Activated CD8-positive, alpha-beta memory T cell treated with anti-CD3 and anti-CD28 coated beads, Interleukin-2, amount 10 ng/mL, durations not matched to agents 7 days and 5 days (primary cell): ENCODE data around the gene WIZ. TPM values are rescaled to one million over a fixed set of nuclear protein-coding genes. Genes with fewer than 3 reads are reported as not detected.
"Not testable (repeated sequence)": the region's sequence is repeated elsewhere in the genome, so short reads cannot be mapped to it uniquely, and the experiment has no call there.

Experiments used
- ATAC-seq: fragments of 150-1000 bp; cut with Tn5 transposase; one replicate; pipeline ENCODE4 v1.10.0; 2021; ENCODE audit warnings: moderate library complexity
- CTCF ChIA-PET: fragments of 350-600 bp; sonication (Branson Sonifier 250); formaldehyde crosslinking; loops from one replicate; lab custom pipeline; 2021; ENCODE audit warnings: antibody characterized with exemption; lab: Charles Lee
- DNase-seq: peaks from one replicate; pipeline ENCODE4 v3.0.0-alpha.2; 2020
- H3K27ac Mint-ChIP-seq: one replicate; pipeline ENCODE4 v1.8.0; 2021; ENCODE audit warnings: mild to moderate bottlenecking, mixed read lengths
- H3K27me3 Mint-ChIP-seq: one replicate; pipeline ENCODE4 v1.8.0; 2021; ENCODE audit warnings: mixed read lengths
- H3K36me3 Mint-ChIP-seq: one replicate; pipeline ENCODE4 v1.8.0; 2021; ENCODE audit warnings: mild to moderate bottlenecking, mixed read lengths
- H3K4me1 Mint-ChIP-seq: one replicate; pipeline ENCODE4 v1.8.0; 2021; ENCODE audit warnings: mixed read lengths
- H3K4me3 Mint-ChIP-seq: one replicate; pipeline ENCODE4 v1.8.0; 2021; ENCODE audit warnings: mild to moderate bottlenecking, moderate library complexity, mixed read lengths
- H3K9me3 Mint-ChIP-seq: one replicate; pipeline ENCODE4 v1.8.0; 2022; ENCODE audit warnings: low read depth, mixed read lengths
- total RNA-seq, 2 experiments: library from RNA; stranded (reverse); gene quantifications; one replicate each; pipeline ENCODE4 v1.2.3, GENCODE V29; 2021

The WIZ gene
- total RNA-seq, 2 experiments from 2014 or later: 29.9 to 30.8 TPM

DNA sequence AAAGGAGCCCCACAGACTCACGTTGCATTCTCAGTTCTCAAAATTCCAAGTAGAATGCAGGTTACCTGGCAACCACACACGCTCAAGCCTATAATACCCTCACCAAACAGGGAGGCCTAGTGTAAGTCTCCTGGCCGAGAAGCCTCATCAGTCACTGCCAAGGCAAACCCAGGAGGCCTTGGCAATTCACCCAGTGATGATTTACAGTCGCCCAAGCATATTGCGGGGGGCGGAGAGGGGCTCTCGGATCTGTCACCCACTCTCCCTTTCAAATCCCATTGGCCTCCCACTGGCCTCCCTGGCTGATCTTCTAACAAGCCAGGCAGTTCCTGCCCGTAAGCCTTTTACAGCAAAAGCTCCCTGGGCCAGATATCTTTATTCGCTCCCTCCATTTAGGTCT lies 32.1 kb downstream of the WIZ start:
- Mint-ChIP-seq H3K27ac (peak overlapping the region; percentile 94), H3K36me3 (peaks cover 14% of the 10 kb centered on the region), H3K27me3 (no peaks in the 10 kb centered on the region), H3K4me3 (peak overlapping the region; percentile 92), H3K9me3 (no peaks in the 10 kb centered on the region), H3K4me1 (peaks cover 42% of the 10 kb centered on the region)
- no peak for ATAC-seq
- DNase-seq: no peak
- CTCF ChIA-PET: interaction anchor here (1.9 to 7.6 kb wide), 7 partner anchors 12 to 241 kb away, joined by 5 to 198 read pairs (median 17); partner anchors contain the start of gene RASAL3

DNA sequence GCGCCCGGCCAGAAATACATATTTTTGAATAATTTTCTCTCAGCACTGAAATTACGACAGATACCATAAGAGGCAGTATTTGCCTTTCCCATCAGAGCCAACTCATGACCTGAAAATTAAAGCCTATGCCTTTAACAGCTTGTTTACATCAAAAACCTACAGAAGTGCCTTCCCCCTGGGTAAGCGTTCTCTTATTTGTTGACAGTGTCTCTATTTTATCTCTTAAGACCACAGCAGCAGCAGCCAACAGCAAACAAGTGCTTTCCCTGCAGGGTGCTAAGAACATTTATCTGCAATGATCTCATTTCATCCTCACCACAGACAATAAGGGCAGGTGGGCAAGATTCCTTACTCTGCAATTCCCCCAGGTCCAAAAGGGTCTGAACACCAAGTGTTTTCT lies 36.9 kb downstream of the WIZ start:
- Mint-ChIP-seq H3K4me1 (peaks cover 32% of the 10 kb centered on the region), H3K4me3 (no peak overlapping the region), H3K36me3 (peaks cover 16% of the 10 kb centered on the region), H3K9me3 (no peaks in the 10 kb centered on the region), H3K27me3 (no peaks in the 10 kb centered on the region), H3K27ac (no peak overlapping the region)
- DNase-seq (no peak), ATAC-seq (no peak)
- CTCF ChIA-PET: no interaction called here

DNA sequence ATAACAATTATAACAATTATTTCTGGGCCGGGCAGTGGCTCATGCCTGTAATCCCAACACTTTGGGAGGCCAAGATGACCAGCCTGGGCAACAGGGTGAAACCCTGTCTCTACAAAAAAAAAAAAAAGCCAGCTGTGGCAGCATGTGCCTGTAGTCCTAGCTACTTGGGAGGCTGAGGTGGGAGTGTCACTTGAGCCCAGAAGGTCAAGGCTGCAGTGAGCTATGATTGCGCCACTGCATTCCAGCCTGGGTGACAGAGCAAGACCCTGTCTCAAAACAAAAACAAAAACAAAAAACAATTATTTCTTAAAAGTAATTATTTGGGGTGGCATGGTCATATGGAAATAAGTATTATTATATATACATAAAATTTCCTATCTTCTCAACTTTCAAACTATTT lies 38.4 kb downstream of the WIZ start:
- Mint-ChIP-seq H3K36me3 (peaks cover 15% of the 10 kb centered on the region), H3K4me1 (peaks cover 20% of the 10 kb centered on the region)
- H3K27ac Mint-ChIP-seq, CTCF ChIA-PET, H3K9me3 Mint-ChIP-seq, ATAC-seq, H3K27me3 Mint-ChIP-seq, DNase-seq, H3K4me3 Mint-ChIP-seq: not testable (repeated sequence)

DNA sequence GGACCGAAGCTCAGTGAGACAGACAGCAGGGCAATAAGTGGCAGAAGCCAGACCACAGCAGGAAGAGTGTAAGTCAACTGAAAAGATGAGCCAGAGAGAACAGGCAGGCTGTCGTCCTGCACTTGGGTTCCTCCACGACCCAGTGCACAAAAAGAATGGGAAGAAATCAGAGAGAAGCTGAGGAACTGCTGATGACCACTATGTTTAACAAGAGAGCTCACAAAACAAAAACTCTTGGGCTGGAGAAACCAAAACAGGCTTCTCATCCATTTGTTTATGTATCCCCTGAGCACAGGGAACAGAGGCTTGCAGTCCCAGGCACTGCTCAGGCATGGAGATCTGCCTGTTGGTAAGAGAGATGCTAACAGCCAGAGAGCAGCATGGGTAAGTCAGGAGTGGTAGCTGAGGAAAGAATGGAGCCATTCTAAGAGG lies 45.0 kb downstream of the WIZ start:
- Mint-ChIP-seq H3K4me1 (peaks cover 16% of the 10 kb centered on the region), H3K27me3 (no peaks in the 10 kb centered on the region), H3K9me3 (no peaks in the 10 kb centered on the region), H3K36me3 (peaks cover 16% of the 10 kb centered on the region), H3K27ac (peak overlapping the region; percentile 58), H3K4me3 (no peak overlapping the region)
- ATAC-seq: peak; percentile 20
- CTCF ChIA-PET: interaction anchor here (1.0 kb wide), 1 partner anchor 14 kb away, joined by 5 read pairs; the partner anchor contains the start of gene AKAP8L
- no peak for DNase-seq

DNA sequence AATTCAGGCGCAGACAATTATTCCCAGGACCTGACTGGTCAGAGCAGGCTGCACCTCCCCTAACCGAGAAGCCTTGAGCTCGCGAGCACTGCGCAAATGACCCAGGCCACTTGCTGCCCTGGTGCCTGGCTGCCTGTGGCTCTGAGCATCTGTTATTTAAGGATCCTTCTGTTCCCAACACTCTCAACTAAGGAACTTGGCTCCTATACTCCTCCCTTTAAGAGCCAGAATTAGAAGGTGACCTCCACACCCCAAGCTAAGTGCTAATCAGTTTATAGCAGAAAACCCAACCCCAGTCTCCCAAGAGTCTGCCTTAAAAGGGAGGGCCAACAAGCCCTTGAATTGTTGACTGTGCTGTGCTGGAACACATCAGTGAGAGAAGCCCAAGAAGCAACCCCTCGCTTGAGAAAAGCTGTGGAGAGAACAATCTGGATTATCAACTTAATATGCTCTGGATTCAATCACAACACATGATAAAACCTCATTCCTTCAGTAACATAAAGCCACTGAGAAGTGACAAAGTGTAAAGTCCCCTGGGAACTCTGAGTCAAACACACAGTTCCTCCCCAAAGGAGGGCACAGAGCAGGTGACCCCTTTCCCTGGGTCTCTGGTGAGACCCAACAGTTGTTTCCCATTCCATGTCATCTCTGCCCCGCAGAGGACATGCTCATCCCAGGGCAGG lies 45.5 kb downstream of the WIZ start:
- Mint-ChIP-seq H3K4me1 (peaks cover 12% of the 10 kb centered on the region), H3K27me3 (no peaks in the 10 kb centered on the region), H3K36me3 (peaks cover 15% of the 10 kb centered on the region), H3K4me3 (no peak overlapping the region), H3K9me3 (no peaks in the 10 kb centered on the region), H3K27ac (no peak overlapping the region)
- no peak for DNase-seq
- ATAC-seq: no peak
- CTCF ChIA-PET: no interaction called here

- no peaks in the 10 kb centered on the region for H3K27me3 Mint-ChIP-seq
- ATAC-seq (no peak), DNase-seq (no peak)
- CTCF ChIA-PET: no interaction called here
- H3K36me3 Mint-ChIP-seq: peaks cover 13% of the 10 kb centered on the region
- no peak overlapping the region for H3K27ac Mint-ChIP-seq
- peaks cover 12% of the 10 kb centered on the region for H3K4me1 Mint-ChIP-seq
- no peaks in the 10 kb centered on the region for H3K9me3 Mint-ChIP-seq
- H3K4me3 Mint-ChIP-seq: no peak overlapping the region
Measured at GRCh38 chr19:15403151-15403531, 46.6 kb downstream of the WIZ start.

GRCh38 chr19:15402411-15403150 lies 47.2 kb downstream of the WIZ start:
- no peak overlapping the region for H3K4me3 Mint-ChIP-seq
- H3K27ac Mint-ChIP-seq: no peak overlapping the region
- ATAC-seq: no peak

DNA sequence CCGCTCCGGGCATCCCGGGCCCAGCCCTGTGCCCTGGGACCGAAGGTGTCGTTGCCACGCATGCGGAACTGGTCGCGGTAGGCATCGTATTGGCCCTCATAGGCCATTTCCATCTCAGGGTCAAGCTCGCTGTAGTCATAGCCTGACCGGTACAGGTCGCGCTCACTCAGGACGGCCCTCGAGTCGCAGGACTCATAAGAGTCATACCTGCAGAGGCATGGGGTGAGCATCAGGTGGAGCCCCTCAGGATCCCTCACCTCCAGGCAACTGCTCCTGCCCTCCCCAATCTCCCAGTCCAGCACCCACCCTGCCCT lies 48.4 kb downstream of the WIZ start:
- H3K36me3 Mint-ChIP-seq: peaks cover 27% of the 10 kb centered on the region
- no peak for DNase-seq
- no peaks in the 10 kb centered on the region for H3K9me3 Mint-ChIP-seq
- CTCF ChIA-PET: interaction anchor here (1.4 kb wide), 1 partner anchor 18 kb away, joined by 3 read pairs; the partner anchor contains the start of gene AKAP8L
- peaks cover 7% of the 10 kb centered on the region for H3K4me1 Mint-ChIP-seq
- ATAC-seq: no peak
- no peak overlapping the region for H3K27ac Mint-ChIP-seq
- H3K4me3 Mint-ChIP-seq: no peak overlapping the region
- H3K27me3 Mint-ChIP-seq: no peaks in the 10 kb centered on the region

More at GRCh38 chr19:15402411-15403150, 47.2 kb downstream of the WIZ start:
- Mint-ChIP-seq H3K4me1 (peaks cover 7% of the 10 kb centered on the region), H3K9me3 (no peaks in the 10 kb centered on the region), H3K27me3 (no peaks in the 10 kb centered on the region), H3K36me3 (peaks cover 17% of the 10 kb centered on the region)
- CTCF ChIA-PET: interaction anchor here (1.4 kb wide), 1 partner anchor 17 kb away, joined by 3 read pairs; the partner anchor contains the start of gene AKAP8L
- DNase-seq: no peak

DNA sequence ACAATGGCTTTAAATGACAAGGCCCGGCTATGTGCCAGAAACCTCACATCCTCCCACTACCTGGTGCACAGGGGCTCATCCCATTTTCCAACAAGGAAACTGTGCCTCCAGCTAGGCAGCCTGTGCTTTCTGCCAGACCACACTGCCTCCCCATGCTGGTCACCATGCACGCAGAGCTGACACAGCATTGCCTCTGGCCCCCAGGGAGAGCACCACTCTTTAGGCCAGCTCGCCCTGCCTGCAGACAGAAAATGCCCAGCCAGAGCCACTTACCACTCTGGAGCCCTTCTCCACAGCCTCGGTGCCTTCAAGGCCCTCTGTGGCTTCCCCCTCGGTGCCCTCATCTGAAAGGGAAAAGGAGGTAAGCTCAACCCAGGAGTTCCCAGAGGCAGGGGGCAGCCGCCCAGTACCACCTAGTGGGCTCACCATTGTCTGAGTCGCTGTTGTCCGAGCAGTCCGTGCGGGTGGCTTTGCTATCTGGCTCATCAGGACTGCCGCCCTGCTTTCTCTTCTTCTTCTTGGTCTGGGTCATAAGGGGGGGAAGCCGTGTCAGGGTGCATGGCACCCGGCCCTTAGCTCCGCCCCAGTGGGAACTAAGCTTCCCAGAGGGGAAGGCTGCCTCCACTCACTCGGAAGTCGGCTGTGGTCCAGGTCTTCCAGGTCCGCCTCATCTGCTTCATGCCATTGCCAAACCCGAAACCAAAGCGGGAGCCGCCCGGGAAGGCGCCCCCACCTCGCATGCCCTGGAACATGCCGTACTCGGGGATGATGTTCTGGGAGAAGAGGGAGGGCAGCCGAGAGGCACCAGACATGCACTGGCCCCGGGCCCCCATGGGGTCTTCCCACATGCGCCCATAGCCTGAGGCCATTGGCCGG lies 49.0 kb downstream of the WIZ start:
- no peaks in the 10 kb centered on the region for H3K9me3 Mint-ChIP-seq
- peaks cover 30% of the 10 kb centered on the region for H3K36me3 Mint-ChIP-seq
- no peak for DNase-seq
- no peaks in the 10 kb centered on the region for H3K27me3 Mint-ChIP-seq
- CTCF ChIA-PET: interaction anchor here (1.4 kb wide), 1 partner anchor 18 kb away, joined by 3 read pairs; the partner anchor contains the start of gene AKAP8L
- H3K27ac Mint-ChIP-seq: no peak overlapping the region
- peaks cover 7% of the 10 kb centered on the region for H3K4me1 Mint-ChIP-seq
- ATAC-seq: no peak
- H3K4me3 Mint-ChIP-seq: no peak overlapping the region

DNA sequence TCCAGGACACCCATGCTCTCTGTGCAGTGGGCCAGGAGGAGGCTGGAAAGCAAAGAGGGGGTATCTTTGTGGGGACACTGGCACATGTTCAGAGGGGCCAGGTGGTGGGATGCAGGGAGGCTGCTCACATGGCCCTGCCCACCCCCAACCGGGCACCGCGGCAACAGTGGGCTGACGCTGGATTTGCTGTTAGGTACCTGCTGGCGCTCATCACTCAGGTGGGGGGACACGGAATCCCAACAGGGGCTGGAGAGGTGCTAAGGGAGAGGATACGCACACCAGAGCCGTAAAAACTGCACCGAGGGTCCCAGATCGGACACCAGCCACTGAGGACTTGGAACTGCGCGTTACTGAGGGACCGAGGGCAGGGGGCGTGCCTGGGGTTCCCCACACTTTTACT lies 50.1 kb downstream of the WIZ start:
- no peaks in the 10 kb centered on the region for H3K27me3 Mint-ChIP-seq
- CTCF ChIA-PET: no interaction called here
- no peak overlapping the region for H3K4me3 Mint-ChIP-seq
- no peaks in the 10 kb centered on the region for H3K9me3 Mint-ChIP-seq
- ATAC-seq (no peak), DNase-seq (no peak)
- H3K36me3 Mint-ChIP-seq: peaks cover 29% of the 10 kb centered on the region
- no peak overlapping the region for H3K27ac Mint-ChIP-seq
- peaks cover 2% of the 10 kb centered on the region for H3K4me1 Mint-ChIP-seq

- Mint-ChIP-seq H3K36me3 (peaks cover 30% of the 10 kb centered on the region), H3K9me3 (no peaks in the 10 kb centered on the region), H3K27me3 (no peaks in the 10 kb centered on the region), H3K4me1 (no peaks in the 10 kb centered on the region), H3K4me3 (no peak overlapping the region), H3K27ac (no peak overlapping the region)
- no peak for DNase-seq
- CTCF ChIA-PET: no interaction called here
- ATAC-seq: no peak
Measured at GRCh38 chr19:15399234-15399515, 50.6 kb downstream of the WIZ start.

DNA sequence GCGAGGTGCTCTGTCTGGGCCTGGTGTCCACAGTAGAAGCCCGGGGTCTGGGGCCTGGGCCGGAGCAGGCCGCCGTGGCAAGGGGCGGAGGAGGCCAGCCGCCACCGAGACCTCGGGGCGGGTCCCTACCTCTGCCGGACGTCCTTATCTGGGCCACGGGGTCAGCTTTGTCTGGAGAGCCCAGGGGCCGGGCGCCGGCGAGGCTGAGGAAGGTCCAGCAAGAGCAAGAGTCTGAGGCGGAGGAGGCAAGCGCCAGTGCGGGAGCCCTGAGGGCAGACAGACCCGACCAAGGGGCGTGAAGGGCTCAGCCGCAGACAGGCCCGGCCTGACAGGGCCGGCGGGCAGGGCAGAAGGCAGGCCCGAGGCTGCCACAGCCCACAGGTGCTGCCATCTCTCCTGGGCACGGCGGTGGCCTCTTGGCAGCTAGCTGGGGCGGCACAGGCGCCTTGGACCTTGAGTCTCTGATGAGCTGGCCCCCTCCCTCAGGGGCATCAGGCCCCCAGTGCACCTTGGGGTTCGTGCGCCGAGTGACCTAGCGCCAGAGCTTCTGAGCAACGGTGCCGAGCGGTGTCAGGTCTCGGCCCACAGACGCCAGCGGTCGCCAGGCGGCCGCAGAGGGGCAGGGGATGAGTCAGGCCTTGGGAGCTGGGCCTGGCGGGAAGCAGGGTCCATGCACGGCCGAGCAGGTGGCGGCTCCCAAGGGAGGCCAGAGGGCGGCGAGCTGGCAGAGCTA lies 51.1 kb downstream of the WIZ start:
- ATAC-seq (no peak), DNase-seq (no peak)
- CTCF ChIA-PET: no interaction called here
- Mint-ChIP-seq H3K4me3 (no peak overlapping the region), H3K4me1 (no peaks in the 10 kb centered on the region), H3K27me3 (no peaks in the 10 kb centered on the region), H3K36me3 (peaks cover 35% of the 10 kb centered on the region), H3K27ac (no peak overlapping the region), H3K9me3 (no peaks in the 10 kb centered on the region)

DNA sequence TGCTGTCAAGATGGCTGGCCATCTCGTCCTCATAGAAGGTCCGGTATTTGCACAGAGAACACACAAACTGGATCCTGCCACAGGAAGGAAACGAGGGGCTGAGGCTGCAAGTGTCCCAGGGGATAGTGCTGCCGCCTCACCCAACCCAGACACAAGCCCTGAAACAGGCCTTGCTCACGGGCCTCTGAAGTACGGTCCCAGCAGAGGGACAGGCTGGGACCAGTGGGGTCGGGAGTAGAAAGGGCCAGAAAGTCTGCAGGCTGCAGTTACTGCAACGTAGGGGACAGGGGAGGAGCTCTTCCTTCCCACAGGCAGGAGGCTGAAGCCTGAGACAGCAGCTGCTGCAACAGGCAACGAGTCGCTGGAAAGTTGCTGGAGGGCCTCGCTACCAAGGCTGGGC lies 52.0 kb downstream of the WIZ start:
- no peaks in the 10 kb centered on the region for H3K27me3 Mint-ChIP-seq
- H3K4me3 Mint-ChIP-seq: no peak overlapping the region
- H3K9me3 Mint-ChIP-seq: no peaks in the 10 kb centered on the region
- no peaks in the 10 kb centered on the region for H3K4me1 Mint-ChIP-seq
- peaks cover 43% of the 10 kb centered on the region for H3K36me3 Mint-ChIP-seq
- ATAC-seq (no peak), DNase-seq (no peak)
- CTCF ChIA-PET: interaction anchor here (1.0 kb wide), 1 partner anchor 21 kb away, joined by 4 read pairs; the partner anchor contains the start of gene AKAP8L
- H3K27ac Mint-ChIP-seq: no peak overlapping the region
